Effector memory CD8-positive, alpha-beta T cell (primary cell): Measurements from ENCODE around the gene MRPL21.
A peak's percentile ranks its signal among the peaks of the same experiment; 100 is the strongest.

Experiments used
- ATAC-seq: fragments of 150-1000 bp; cut with Tn5 transposase; replicated peaks from 2 replicates; pipeline ENCODE4 v1.10.0; 2021; ENCODE audit warnings: mild to moderate bottlenecking, moderate library complexity
- DNase-seq, 3 experiments: peaks; one replicate each; pipeline ENCODE4 v3.0.0; 2021
- H3K27ac Mint-ChIP-seq, 2 donors: one replicate each; pipeline ENCODE4 v1.8.0; 2022; ENCODE audit warnings: mild to moderate bottlenecking in 2 of 2, mixed read lengths in 2 of 2, moderate library complexity in 2 of 2
- H3K27me3 Mint-ChIP-seq, 2 donors: one replicate each; pipeline ENCODE4 v1.8.0; 2022; ENCODE audit warnings: mixed read lengths in 2 of 2
- H3K36me3 Mint-ChIP-seq: one replicate; pipeline ENCODE4 v1.8.0; 2022; ENCODE audit warnings: mild to moderate bottlenecking, moderate library complexity, mixed read lengths; ENCODE audit not compliant: insufficient read depth
- H3K4me1 Mint-ChIP-seq, 2 donors: one replicate each; pipeline ENCODE4 v1.8.0; 2022; ENCODE audit warnings: low read depth in 2 of 2, mixed read lengths in 2 of 2
- H3K4me3 Mint-ChIP-seq, 2 donors: one replicate each; pipeline ENCODE4 v1.8.0; 2022; ENCODE audit warnings: mild to moderate bottlenecking in 2 of 2, mixed read lengths in 2 of 2, moderate library complexity in 2 of 2
- H3K9me3 Mint-ChIP-seq, 2 donors: one replicate each; pipeline ENCODE4 v1.8.0; 2022; ENCODE audit warnings: mixed read lengths in 2 of 2
- total RNA-seq, 9 experiments: gene quantifications; one replicate each; lab custom pipeline; 2026; lab: John Stamatoyannopoulos, UW

MRPL21 gene
- total RNA-seq: 13.1 to 61.4 (median 25.6) reads per million in 9 experiments

- no peaks in the 10 kb centered on the region for H3K27me3 Mint-ChIP-seq
- H3K27ac Mint-ChIP-seq: peak within 1 kb of the TSS; percentile 89 to 98
- H3K9me3 Mint-ChIP-seq: no peaks in the 10 kb centered on the region
- peak; percentile 81 to 86 (median 85) for DNase-seq
- peaks cover 33 to 44% of the 10 kb centered on the region in 2 donors for H3K4me1 Mint-ChIP-seq
- H3K36me3 Mint-ChIP-seq: peaks cover 39% of the 10 kb centered on the region
- peak within 1 kb of the TSS; percentile 94 to 99 for H3K4me3 Mint-ChIP-seq
- peak; percentile 96 for ATAC-seq
These were observed at the start of gene MRPL21, which contains the start of gene IGHMBP2 for GRCh38 chr11:68903288-68904247. Gene MRPL21, minus strand, starts transcription at chr11:68903832. Its CDS starts 22 bp downstream, at chr11:68903810. Gene IGHMBP2, plus strand, starts transcription at chr11:68903891. Its CDS starts 62 bp downstream, at chr11:68903953.

GRCh38 chr11:68950762-68951161 lies 47.1 kb upstream of the MRPL21 start:
- H3K27ac Mint-ChIP-seq: no peak overlapping the region
- H3K36me3 Mint-ChIP-seq: peaks cover 4% of the 10 kb centered on the region
- H3K4me1 Mint-ChIP-seq: no peaks in the 10 kb centered on the region
- peaks cover 0 to 16% of the 10 kb centered on the region in 2 donors for H3K27me3 Mint-ChIP-seq
- no peak for DNase-seq
- no peaks in the 10 kb centered on the region for H3K9me3 Mint-ChIP-seq
- H3K4me3 Mint-ChIP-seq: no peak overlapping the region
- ATAC-seq: no peak

GRCh38 chr11:68950270-68950669 lies 46.6 kb upstream of the MRPL21 start:
- Mint-ChIP-seq H3K36me3 (peaks cover 4% of the 10 kb centered on the region), H3K4me3 (no peak overlapping the region), H3K9me3 (no peaks in the 10 kb centered on the region), H3K27me3 (peaks cover 0 to 16% of the 10 kb centered on the region in 2 donors), H3K27ac (no peak overlapping the region), H3K4me1 (no peaks in the 10 kb centered on the region)
- DNase-seq (no peak), ATAC-seq (no peak)

- Mint-ChIP-seq H3K4me3 (no peak overlapping the region), H3K36me3 (peaks cover 4% of the 10 kb centered on the region), H3K9me3 (no peaks in the 10 kb centered on the region), H3K27me3 (peaks cover 0 to 16% of the 10 kb centered on the region in 2 donors), H3K4me1 (no peaks in the 10 kb centered on the region), H3K27ac (no peak overlapping the region)
- DNase-seq (no peak), ATAC-seq (no peak)
These were observed 45.3 kb upstream of the MRPL21 start for GRCh38 chr11:68948935-68949334.

- H3K9me3 Mint-ChIP-seq: no peaks in the 10 kb centered on the region
- DNase-seq (no peak), ATAC-seq (no peak)
- H3K27ac Mint-ChIP-seq: no peak overlapping the region
- H3K27me3 Mint-ChIP-seq: peaks cover 0 to 16% of the 10 kb centered on the region in 2 donors
- H3K4me3 Mint-ChIP-seq: no peak overlapping the region
- H3K36me3 Mint-ChIP-seq: peaks cover 4% of the 10 kb centered on the region
- H3K4me1 Mint-ChIP-seq: no peaks in the 10 kb centered on the region
These were observed 44.9 kb upstream of the MRPL21 start for GRCh38 chr11:68948496-68948895.

- no peak overlapping the region for H3K4me3 Mint-ChIP-seq
- H3K4me1 Mint-ChIP-seq: no peaks in the 10 kb centered on the region
- ATAC-seq (no peak), DNase-seq (no peak)
- H3K36me3 Mint-ChIP-seq: peaks cover 4% of the 10 kb centered on the region
- H3K27ac Mint-ChIP-seq: no peak overlapping the region
- no peaks in the 10 kb centered on the region for H3K9me3 Mint-ChIP-seq
- peaks cover 0 to 16% of the 10 kb centered on the region in 2 donors for H3K27me3 Mint-ChIP-seq
These were observed 43.5 kb upstream of the MRPL21 start for GRCh38 chr11:68947151-68947550.

GRCh38 chr11:68946416-68947090 lies 42.9 kb upstream of the MRPL21 start:
- H3K4me1 Mint-ChIP-seq: no peaks in the 10 kb centered on the region
- H3K27me3 Mint-ChIP-seq: peaks cover 0 to 16% of the 10 kb centered on the region in 2 donors
- H3K9me3 Mint-ChIP-seq: no peaks in the 10 kb centered on the region
- no peak overlapping the region for H3K4me3 Mint-ChIP-seq
- no peak overlapping the region for H3K27ac Mint-ChIP-seq
- ATAC-seq: no peak
- peaks cover 4% of the 10 kb centered on the region for H3K36me3 Mint-ChIP-seq
- no peak for DNase-seq

GRCh38 chr11:68942751-68943271 lies 39.2 kb upstream of the MRPL21 start:
- ATAC-seq (no peak), DNase-seq (no peak)
- Mint-ChIP-seq H3K27ac (no peak overlapping the region), H3K27me3 (peaks cover 0 to 3% of the 10 kb centered on the region in 2 donors), H3K4me3 (no peak overlapping the region), H3K4me1 (no peaks in the 10 kb centered on the region), H3K9me3 (no peaks in the 10 kb centered on the region), H3K36me3 (peaks cover 9% of the 10 kb centered on the region)

- H3K36me3 Mint-ChIP-seq: peaks cover 9% of the 10 kb centered on the region
These were observed 38.5 kb upstream of the MRPL21 start for GRCh38 chr11:68942095-68942620.

GRCh38 chr11:68941324-68942094 lies 37.9 kb upstream of the MRPL21 start:
- no peaks in the 10 kb centered on the region for H3K27me3 Mint-ChIP-seq
- H3K4me3 Mint-ChIP-seq: no peak overlapping the region
- peaks cover 5% of the 10 kb centered on the region for H3K36me3 Mint-ChIP-seq
- H3K9me3 Mint-ChIP-seq: no peaks in the 10 kb centered on the region
- DNase-seq (no peak), ATAC-seq (no peak)
- no peaks in the 10 kb centered on the region for H3K4me1 Mint-ChIP-seq
- no peak overlapping the region for H3K27ac Mint-ChIP-seq

More at GRCh38 chr11:68942095-68942620, 38.5 kb upstream of the MRPL21 start:
- no peak overlapping the region for H3K4me3 Mint-ChIP-seq
- H3K27ac Mint-ChIP-seq: no peak overlapping the region
- no peak for DNase-seq
- no peaks in the 10 kb centered on the region for H3K4me1 Mint-ChIP-seq
- no peaks in the 10 kb centered on the region for H3K9me3 Mint-ChIP-seq
- no peaks in the 10 kb centered on the region for H3K27me3 Mint-ChIP-seq
- ATAC-seq: no peak

- no peak overlapping the region for H3K4me3 Mint-ChIP-seq
- no peaks in the 10 kb centered on the region for H3K4me1 Mint-ChIP-seq
- H3K27ac Mint-ChIP-seq: no peak overlapping the region
- no peaks in the 10 kb centered on the region for H3K27me3 Mint-ChIP-seq
- peaks cover 5% of the 10 kb centered on the region for H3K36me3 Mint-ChIP-seq
- H3K9me3 Mint-ChIP-seq: no peaks in the 10 kb centered on the region
- DNase-seq: no peak
- ATAC-seq: no peak
These were observed 37.2 kb upstream of the MRPL21 start for GRCh38 chr11:68940651-68941323.
